ENCODE measurements around the gene TUBB.

The TUBB gene

GRCh38 chr6:30719791-30720737 is at the start of gene TUBB:
TUBB (plus strand) TSS chr6:30720352; CDS start chr6:30720507, 155 bp downstream.
- DNase-seq, result peak; percentile 98 to 99 (median 99)

GRCh38 chr6:30670760-30671527 is 49.2 kb upstream of the TUBB start:
- DNase-seq, result no peak

- peak; percentile 97 to 99 (median 97) for DNase-seq
These were observed 47.5 kb upstream of the TUBB start, which contains the start of gene DHX16 for GRCh38 chr6:30672445-30673253. DHX16 (minus strand) TSS chr6:30673006; CDS start chr6:30672841, 165 bp downstream.

DNA sequence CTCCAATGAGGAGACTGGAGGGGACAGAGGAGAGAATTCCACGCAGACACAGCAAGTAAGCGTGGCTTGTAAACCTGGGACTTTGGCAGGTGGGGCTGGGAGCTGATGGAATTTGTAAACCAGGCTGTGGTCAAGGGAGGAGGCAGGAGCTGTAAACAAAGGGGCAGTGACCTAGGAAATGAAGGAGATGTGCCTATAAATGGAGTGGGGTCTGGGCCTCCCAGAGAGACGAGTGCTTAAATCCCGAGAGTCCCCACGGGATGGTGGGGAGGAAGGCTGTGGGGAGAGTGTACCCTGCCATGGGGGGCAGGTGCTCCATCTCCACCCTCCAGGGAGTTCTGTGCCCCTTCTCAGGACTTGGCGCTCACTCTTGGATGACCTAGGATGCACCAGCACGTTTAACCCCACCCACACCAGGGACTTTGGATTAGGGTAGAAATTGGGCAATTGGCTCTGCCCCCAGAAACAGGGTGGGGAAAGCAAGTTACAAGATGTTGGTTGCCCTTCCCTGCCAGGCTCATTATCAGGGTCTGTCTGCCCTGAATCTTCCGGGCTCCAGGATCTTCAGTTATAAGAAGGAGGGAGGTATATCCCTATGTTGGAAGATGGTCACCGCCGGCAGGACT is 43.4 kb upstream of the TUBB start:
- DNase-seq, result no peak

DNA sequence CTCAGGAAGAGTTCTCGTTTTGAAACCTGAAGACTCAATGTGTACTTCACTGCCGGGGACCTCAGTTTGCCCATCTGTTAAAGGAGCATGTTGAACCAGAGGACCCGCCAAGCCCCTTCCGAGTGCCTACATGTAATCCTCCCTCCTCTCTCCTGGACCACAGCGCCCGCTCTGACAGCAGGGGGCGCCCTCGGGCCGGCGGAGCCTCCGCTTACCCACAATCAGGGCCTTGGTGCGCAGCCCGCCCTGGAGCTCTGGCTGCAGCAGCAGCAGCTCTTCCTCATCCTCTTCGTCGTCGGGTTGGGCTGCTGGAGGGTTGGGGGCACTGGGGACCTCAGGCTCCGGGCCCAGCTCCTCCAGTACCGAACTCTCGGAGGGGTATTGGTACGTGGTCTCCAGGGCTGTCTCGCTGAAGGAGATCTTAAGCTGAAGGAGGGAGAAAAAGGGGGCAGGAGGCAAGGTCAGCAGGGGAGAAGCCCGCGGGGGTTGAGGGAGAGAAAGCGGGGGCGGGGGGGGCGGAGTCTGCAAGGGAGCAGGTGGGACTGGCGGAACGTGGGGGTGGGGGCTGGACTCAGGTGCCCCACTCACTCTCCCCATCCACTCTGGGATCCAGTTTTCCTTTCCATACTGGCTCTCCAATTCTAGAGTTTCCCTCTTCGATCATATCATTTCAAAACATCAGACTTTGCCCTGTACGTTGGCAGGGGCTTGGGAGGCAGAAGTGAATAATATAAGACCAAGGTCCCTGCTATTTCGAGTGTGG is 41.0 kb upstream of the TUBB start:
- peak; percentile 84 to 91 (median 88) for DNase-seq

DNA sequence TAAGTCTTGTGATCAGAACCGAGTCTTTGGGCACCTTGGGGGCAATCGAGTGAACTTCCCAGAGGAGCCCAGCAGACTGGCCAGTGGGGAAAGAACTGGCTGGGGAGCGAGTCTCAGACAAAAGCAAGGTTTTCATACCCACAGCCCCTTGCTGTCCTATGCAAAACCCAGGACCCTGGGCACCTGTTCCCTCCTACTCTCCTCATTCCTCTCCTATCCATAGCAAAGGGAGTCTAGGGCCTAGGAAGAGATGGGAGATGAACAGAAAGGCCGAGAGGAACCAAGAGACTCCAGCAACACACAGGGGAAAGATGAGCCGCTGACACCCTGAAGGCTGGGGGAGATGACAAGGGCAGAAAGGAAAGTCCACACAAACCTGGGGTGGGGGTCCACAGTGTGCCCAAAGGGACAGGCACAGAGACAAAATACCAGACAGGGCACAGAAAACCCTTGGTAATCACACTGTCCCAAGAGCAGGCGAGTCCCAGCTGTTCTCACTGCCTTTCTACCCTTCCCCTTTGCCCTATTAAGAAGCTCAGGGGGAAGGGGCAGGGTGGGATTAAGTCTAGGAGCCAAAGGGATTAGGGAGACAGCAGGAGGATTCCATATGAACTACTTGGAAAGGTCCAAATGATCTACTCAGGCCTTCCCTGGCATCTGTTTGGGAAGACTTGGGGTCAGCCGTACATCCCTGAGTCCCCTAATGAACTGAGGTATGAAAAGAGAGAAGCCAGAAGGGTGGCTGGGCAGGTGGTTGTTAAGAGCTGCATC is 40.2 kb upstream of the TUBB start:
- no peak for DNase-seq

GRCh38 chr6:30681766-30682142 is 38.4 kb upstream of the TUBB start:
- DNase-seq, result no peak

GRCh38 chr6:30682143-30683117 is 37.7 kb upstream of the TUBB start:
- DNase-seq, result peak; percentile 79 to 90 (median 83)

DNA sequence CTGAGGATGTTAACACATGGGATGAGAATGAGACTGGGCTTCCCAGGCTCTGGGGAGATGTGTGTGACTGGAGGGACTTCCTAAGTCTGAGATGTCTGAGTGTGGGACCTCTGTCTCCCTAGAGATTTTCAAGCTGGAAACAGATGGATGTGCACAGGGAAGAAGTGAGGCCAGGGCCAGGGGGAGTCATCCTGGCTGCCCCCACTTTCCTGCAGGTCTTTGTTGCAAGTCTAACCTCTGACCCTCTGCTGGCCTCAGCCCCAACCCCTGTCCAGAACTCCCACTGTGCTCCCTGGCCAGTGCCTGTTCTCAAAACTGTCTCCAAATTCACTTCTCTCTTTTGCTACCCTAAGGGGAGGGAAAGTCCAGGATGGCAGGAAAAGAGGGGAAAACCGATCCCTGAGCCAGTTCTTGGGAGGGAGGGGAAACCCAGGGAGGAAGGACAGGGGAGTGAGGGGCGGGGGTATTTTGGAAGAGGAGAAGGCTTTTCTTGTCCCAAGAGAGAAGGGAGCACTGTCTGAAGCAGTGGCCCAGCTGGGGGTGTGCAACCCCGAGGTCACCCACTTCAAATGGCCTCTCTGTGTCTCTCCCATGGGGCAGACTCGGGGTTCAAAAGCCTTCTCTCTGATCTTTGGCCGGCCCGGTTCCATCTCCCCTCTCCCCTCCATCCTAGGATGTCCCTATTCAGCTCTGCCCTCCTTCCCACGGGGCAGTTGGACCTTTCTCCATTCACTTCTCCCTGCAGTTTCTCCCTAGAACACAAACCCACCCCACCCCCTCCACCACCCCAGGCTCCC is 36.8 kb upstream of the TUBB start:
- DNase-seq, result peak; percentile 91 to 95 (median 93)

GRCh38 chr6:30683980-30684338 is 36.2 kb upstream of the TUBB start:
- peak in 1 of 3 donors; percentile 32 for DNase-seq

DNA sequence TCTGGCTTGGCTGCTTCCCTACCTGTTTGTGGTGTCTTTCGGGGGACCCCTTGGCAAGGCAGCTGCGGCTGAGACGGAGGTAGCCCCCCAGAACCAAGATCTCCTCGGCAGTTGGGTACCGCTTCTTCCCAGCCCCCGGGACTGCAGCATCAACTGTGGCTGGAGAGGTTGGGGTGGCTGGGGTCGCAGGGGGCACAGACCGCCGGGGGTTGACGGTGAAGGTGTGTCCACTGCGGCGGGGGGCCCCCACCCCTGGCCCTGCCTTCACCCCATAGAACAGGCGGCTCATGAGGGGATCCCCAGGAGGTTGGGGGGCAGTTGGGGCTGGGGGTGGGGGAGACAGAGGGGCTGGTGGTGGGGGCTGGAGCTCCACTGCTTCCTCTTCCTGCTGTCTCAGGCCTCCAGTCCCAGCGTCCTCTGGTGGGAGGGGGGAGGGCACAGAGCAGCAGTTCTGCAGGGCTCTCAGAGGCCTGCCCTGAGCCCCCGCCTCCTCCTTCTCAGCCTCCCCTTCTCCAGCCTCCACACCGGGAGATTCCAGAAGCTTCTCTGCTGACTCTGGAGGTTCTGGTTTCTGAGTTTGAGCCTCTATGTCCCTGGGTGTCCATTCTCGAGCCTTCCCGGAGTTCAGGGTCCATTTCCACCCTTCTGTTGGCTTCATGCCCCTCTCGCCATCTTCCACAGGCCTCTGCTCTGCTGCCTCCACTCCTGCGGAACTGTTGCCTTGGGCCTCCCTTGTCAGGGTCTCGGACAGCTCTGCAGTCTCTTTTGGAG is 35.6 kb upstream of the TUBB start:
- peak; percentile 86 to 94 (median 88) for DNase-seq

- peak; percentile 47 to 54 (median 49) for DNase-seq
These were observed 34.8 kb upstream of the TUBB start for GRCh38 chr6:30685157-30686008.

DNA sequence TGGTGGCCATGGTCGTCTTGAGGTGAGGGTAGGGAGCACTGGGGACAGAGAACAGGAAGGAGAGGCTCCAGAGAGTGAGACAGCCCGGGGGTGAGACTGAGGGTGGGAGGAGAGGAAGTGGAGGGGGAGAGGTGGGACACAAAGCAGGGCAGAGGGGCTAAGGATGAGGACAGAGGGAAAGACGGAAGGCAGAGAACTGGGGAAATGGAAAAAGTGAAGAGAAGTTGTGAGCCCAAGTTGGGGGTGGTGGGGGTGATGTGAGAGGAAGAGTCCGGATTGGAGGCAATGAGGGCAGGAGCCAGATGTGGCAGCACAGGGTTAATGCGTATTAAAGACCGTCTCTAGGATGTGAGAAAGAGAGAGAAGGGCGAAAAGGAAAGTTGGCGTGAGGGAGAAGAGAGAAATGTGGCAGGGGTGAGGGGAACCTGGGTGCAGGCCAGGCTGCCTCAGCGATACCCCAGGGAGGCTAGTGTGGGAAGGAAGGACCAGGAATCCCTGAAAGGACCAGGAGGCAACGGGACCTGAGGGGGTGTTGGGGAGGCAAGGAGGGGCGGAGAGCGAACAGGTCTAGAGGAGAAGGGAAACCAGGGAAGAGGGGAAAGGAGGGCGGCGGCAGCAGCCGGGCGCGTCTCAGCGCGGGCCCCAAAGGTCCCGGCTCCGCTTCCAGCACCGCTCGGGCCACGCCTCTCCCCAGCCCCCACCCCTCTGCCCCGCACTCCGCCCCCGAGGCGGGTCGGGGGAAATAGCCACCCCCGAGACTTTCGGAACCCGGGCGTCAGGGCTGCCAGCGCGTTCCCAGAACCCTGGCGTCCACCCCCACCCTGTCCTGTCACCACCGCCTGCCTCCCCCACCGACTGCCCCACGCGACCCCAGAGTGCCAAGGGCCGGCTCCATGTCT is 33.9 kb upstream of the TUBB start, which contains the start of gene PPP1R18:
Gene PPP1R18 (minus strand): TSS at position 637 of the 899 bp plus-strand sequence. CDS start 627 bp downstream, at position 10.
- DNase-seq, result peak; percentile 83 to 96 (median 92)

DNA sequence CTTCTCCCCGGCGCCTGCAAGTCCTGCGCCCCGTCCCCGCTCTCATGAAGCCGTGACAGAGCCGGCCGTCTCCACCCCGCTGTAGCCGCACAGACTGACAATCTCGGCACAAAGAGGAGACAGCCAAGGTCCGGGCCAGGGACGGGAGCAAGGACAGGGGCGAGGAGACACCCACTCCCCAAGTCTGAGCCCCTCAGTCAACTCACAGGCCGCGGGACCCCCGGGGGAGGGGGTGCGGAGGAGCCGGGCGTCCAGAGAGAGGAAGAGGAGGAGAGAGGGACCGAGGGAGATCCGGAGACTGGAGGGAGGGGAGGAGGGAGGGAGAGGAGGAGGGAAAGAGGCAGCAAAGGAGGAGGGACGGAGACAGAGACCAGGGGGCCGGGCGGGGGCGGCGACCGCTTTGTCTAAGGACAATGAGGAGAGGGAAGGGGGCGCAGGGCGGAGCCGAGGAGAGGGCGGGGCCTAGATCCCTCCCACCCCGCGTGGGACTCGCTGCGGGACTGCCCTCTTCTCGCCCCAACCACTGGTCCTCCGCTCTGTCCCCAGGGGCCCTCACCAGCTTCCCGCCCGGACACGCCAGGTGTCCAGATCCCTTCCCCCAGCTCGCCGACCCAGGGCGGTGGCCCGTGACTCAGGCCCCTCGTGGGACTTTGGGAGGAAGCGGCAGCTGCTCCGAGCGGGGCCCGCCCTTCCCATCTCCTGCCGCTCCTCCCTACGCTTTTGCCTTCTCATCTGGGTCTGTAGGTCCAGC is 33.1 kb upstream of the TUBB start:
- peak; percentile 94 to 97 (median 94) for DNase-seq

Data from suppressor macrophage treated with lipopolysaccharide for 1 hour (primary cell).